ENCODE data around the gene BRSK1. TPM values are rescaled to one million over a fixed set of nuclear protein-coding genes. Genes with fewer than 3 reads are reported as not detected.

The BRSK1 gene
- total and polyA plus RNA-seq, 2 of the 8 experiments (the other 6 are each of a cell fraction or from before 2014, with no cell fraction given): 27.6 to 32.7 TPM

DNA sequence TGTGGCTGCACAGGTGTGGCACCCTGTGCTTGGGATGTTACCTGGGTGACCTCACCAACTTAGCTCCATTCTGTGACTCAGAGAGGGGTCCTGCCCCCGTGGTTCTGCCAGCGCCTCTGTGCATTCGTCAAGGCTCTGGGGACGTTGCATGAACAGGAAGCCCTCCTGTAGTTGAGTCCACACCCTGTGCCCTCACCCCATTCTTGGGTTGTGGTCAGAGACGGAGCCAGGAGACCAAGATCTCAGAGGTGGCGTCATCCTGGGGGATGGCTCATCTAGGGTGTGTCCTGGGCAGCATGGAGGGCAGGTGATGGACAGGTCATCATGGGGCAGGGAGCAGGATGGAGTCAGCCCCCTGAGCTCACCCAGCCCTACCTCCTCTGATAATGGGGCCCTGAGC, 68.2 kb downstream of the BRSK1 start (continued):
- no peak for TF ChIP-seq CHD7 (IDR thresholded peaks at IDR 0.05; ENCODE audit: insufficient replicate concordance, low read length)
- TF ChIP-seq HDAC6 (IDR thresholded peaks at IDR 0.05; ENCODE audit: low read depth, low read length): no peak
- no peak for TF ChIP-seq E2F6 (IDR thresholded peaks at IDR 0.05)
- TF ChIP-seq SIN3A (conservative IDR thresholded peaks at IDR 0.05 in 1 of 2, IDR thresholded peaks at IDR 0.05 in 1 of 2; ENCODE audit: low read depth in 1 of 2, low read length in 2 of 2): no peak
- no peak for TF ChIP-seq ATF3 (IDR thresholded peaks at IDR 0.05; ENCODE audit: insufficient read depth, low read depth, low read length)
- no peak for TF ChIP-seq CEBPB (IDR thresholded peaks at IDR 0.05; ENCODE audit: low read depth, low read length)
- no peak for TF ChIP-seq SP2 (IDR thresholded peaks at IDR 0.05; ENCODE audit: low read length)
- TF ChIP-seq POLR2A (IDR thresholded peaks at IDR 0.05; ENCODE audit: control extremely low read depth in 1 of 2, low read depth in 2 of 2, low read length in 2 of 2): no peak
- TF ChIP-seq JUN (IDR thresholded peaks at IDR 0.05; ENCODE audit: low read depth, low read length): no peak
- TF ChIP-seq CBX8 (IDR thresholded peaks at IDR 0.05; ENCODE audit: borderline replicate concordance, low read depth, low read length): no peak
- no peak for TF ChIP-seq EP300 (IDR thresholded peaks at IDR 0.05; ENCODE audit: borderline replicate concordance in 1 of 2, low read depth in 2 of 2, low read length in 2 of 2)
